Glutamatergic neuron (in vitro differentiated cells): ENCODE measurements around the gene FAM168A. TPM values are rescaled to one million over a fixed set of nuclear protein-coding genes. Genes with fewer than 3 reads are reported as not detected.

Experiments used
- DNase-seq: peaks from one replicate; pipeline ENCODE4 v3.0.0; 2022
- H3K27ac Mint-ChIP-seq: one replicate; pipeline ENCODE4 v1.8.0; 2020; ENCODE audit warnings: mild to moderate bottlenecking, mixed read lengths, inconsistent platforms; ENCODE audit not compliant: unreplicated experiment
- H3K27me3 Mint-ChIP-seq: one replicate; pipeline ENCODE4 v1.8.0; 2020; ENCODE audit warnings: mild to moderate bottlenecking, moderate library complexity, mixed read lengths, inconsistent platforms; ENCODE audit not compliant: unreplicated experiment
- H3K36me3 Mint-ChIP-seq: one replicate; pipeline ENCODE4 v1.8.0; 2020; ENCODE audit warnings: mild to moderate bottlenecking, mixed read lengths, inconsistent platforms; ENCODE audit not compliant: unreplicated experiment
- H3K4me1 Mint-ChIP-seq: one replicate; pipeline ENCODE4 v1.8.0; 2020; ENCODE audit warnings: mild to moderate bottlenecking, low read depth, mixed read lengths, inconsistent platforms; ENCODE audit not compliant: unreplicated experiment
- H3K4me3 Mint-ChIP-seq: one replicate; pipeline ENCODE4 v1.8.0; 2020; ENCODE audit warnings: mild to moderate bottlenecking, mixed read lengths, inconsistent platforms; ENCODE audit not compliant: unreplicated experiment
- H3K9me3 Mint-ChIP-seq: one replicate; pipeline ENCODE4 v1.8.0; 2020; ENCODE audit warnings: mild to moderate bottlenecking, moderate library complexity, mixed read lengths, inconsistent platforms; ENCODE audit not compliant: unreplicated experiment
- total RNA-seq: library from RNA; stranded (reverse); fragmentation: NEBNext Ultra II Directional; extraction: Animal tissue kit (Norgen Biotek cat#: 25700); gene quantifications from one replicate; pipeline ENCODE4 v1.2.1, GENCODE V29; 2021; ENCODE audit not compliant: unreplicated experiment
- TF ChIP-seq, protein P1 (sequence below): fragments of 200-600 bp; sonication (generic); IDR thresholded peaks from one replicate; pipeline ENCODE4 v1.5.0; 2021; ENCODE audit not compliant: partially characterized antibody, unreplicated experiment

FAM168A gene
- total RNA-seq, 1 donor from 2014 or later, result 84.3 TPM

- TF ChIP-seq, protein P1, sequence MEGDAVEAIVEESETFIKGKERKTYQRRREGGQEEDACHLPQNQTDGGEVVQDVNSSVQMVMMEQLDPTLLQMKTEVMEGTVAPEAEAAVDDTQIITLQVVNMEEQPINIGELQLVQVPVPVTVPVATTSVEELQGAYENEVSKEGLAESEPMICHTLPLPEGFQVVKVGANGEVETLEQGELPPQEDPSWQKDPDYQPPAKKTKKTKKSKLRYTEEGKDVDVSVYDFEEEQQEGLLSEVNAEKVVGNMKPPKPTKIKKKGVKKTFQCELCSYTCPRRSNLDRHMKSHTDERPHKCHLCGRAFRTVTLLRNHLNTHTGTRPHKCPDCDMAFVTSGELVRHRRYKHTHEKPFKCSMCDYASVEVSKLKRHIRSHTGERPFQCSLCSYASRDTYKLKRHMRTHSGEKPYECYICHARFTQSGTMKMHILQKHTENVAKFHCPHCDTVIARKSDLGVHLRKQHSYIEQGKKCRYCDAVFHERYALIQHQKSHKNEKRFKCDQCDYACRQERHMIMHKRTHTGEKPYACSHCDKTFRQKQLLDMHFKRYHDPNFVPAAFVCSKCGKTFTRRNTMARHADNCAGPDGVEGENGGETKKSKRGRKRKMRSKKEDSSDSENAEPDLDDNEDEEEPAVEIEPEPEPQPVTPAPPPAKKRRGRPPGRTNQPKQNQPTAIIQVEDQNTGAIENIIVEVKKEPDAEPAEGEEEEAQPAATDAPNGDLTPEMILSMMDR, result no peak
- H3K27me3 Mint-ChIP-seq, result peaks cover 4% of the 10 kb centered on the region
- H3K9me3 Mint-ChIP-seq, result peaks cover 15% of the 10 kb centered on the region
- H3K4me3 Mint-ChIP-seq, result peak overlapping the region; percentile 82
- H3K27ac Mint-ChIP-seq, result peak overlapping the region; percentile 3
- H3K36me3 Mint-ChIP-seq, result no peaks in the 10 kb centered on the region
- DNase-seq, result peak; percentile 48
- H3K4me1 Mint-ChIP-seq, result peaks cover 11% of the 10 kb centered on the region
Observed at GRCh38 chr11:73376803-73377629, 220.9 kb downstream of the FAM168A start.

GRCh38 chr11:73376160-73376802 lies 221.6 kb downstream of the FAM168A start, which contains the start of gene RELT:
TSS of gene RELT (plus strand) at chr11:73376399. CDS start at chr11:73389137, 12,738 bp downstream.
- peak within 1 kb of the TSS; percentile 82 for H3K4me3 Mint-ChIP-seq
- peak; percentile 94 for DNase-seq

DNA sequence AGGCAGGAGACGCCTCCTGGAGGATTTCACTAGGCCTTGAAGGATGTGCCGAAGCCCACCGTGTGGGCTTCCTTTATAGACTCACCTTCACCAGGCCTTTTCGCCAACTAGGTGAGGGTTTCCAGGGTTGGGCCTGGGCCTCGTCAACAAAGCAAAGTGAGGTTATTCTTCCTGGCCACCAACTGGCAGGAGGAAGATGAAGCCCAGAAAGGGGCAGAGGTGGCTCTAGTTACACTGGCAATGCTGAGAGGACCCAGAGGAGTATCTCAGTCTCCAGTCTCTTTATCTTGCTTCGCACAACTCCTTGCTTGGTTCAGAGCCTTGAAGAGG lies 222.1 kb downstream of the FAM168A start:
- no peak for DNase-seq
- Mint-ChIP-seq H3K4me3 (peak overlapping the region; percentile 69), H3K36me3 (no peaks in the 10 kb centered on the region), H3K4me1 (peaks cover 11% of the 10 kb centered on the region), H3K9me3 (peaks cover 16% of the 10 kb centered on the region), H3K27ac (no peak overlapping the region), H3K27me3 (peaks cover 4% of the 10 kb centered on the region)
- TF ChIP-seq, protein P1, result no peak

More at GRCh38 chr11:73376160-73376802, 221.6 kb downstream of the FAM168A start, which contains the start of gene RELT:
- Mint-ChIP-seq H3K4me1 (peaks cover 11% of the 10 kb centered on the region), H3K27me3 (peaks cover 4% of the 10 kb centered on the region), H3K36me3 (no peaks in the 10 kb centered on the region), H3K9me3 (peaks cover 15% of the 10 kb centered on the region), H3K27ac (peak within 1 kb of the TSS; percentile 28)
- TF ChIP-seq, protein P1, result peak; percentile 86

- H3K27me3 Mint-ChIP-seq, result peaks cover 8% of the 10 kb centered on the region
- H3K4me1 Mint-ChIP-seq, result peaks cover 11% of the 10 kb centered on the region
- no peaks in the 10 kb centered on the region for H3K36me3 Mint-ChIP-seq
- peaks cover 14% of the 10 kb centered on the region for H3K9me3 Mint-ChIP-seq
- no peak overlapping the region for H3K27ac Mint-ChIP-seq
- DNase-seq, result no peak
- TF ChIP-seq, protein P1, result no peak
- H3K4me3 Mint-ChIP-seq, result no peak overlapping the region
Observed at GRCh38 chr11:73374151-73374550, 223.8 kb downstream of the FAM168A start.
